HepG2 (cell line): ENCODE data around the gene EPO. TPM values are rescaled to one million over a fixed set of nuclear protein-coding genes. Genes with fewer than 3 reads are reported as not detected.

Experiments used
- AKAP8 ChIP-seq: sonication (generic); formaldehyde crosslinking; IDR thresholded peaks from 2 replicates; pipeline ENCODE4 v1.5.1; 2020; ENCODE audit warnings: mild to moderate bottlenecking, missing genetic modification reagents
- ARHGAP35 ChIP-seq: sonication (generic); formaldehyde crosslinking; IDR thresholded peaks from 2 replicates; pipeline ENCODE4 v1.9.0; 2022; ENCODE audit warnings: mild to moderate bottlenecking, inconsistent platforms, moderate library complexity, missing genetic modification reagents, borderline replicate concordance
- CBX5 ChIP-seq: sonication (generic); formaldehyde crosslinking; IDR thresholded peaks from 2 replicates; pipeline ENCODE4 v1.4.0; 2020; ENCODE audit warnings: missing genetic modification reagents, borderline replicate concordance
- GPN1 ChIP-seq: sonication (generic); formaldehyde crosslinking; IDR thresholded peaks from 2 replicates; pipeline ENCODE4 v1.5.1; 2020; ENCODE audit warnings: missing genetic modification reagents, borderline replicate concordance
- HNRNPH1 ChIP-seq: fragments of 200-400 bp; formaldehyde crosslinking; optimal IDR thresholded peaks from 2 replicates; pipeline ENCODE3; 2017; ENCODE audit warnings: mild to moderate bottlenecking, low read depth, low read length
- MXD4 ChIP-seq: IDR thresholded peaks from 2 replicates; pipeline ENCODE4 v1.6.1; 2016; ENCODE audit warnings: mild to moderate bottlenecking, missing biosample characterization, missing genetic modification reagents
- PAXIP1 ChIP-seq: sonication (generic); formaldehyde crosslinking; conservative IDR thresholded peaks from 2 replicates; pipeline ENCODE4 v1.4.0; 2020; ENCODE audit warnings: mild to moderate bottlenecking, missing genetic modification reagents, moderate library complexity
- PLRG1 ChIP-seq: fragments of 450-650 bp; conservative IDR thresholded peaks from 2 replicates; pipeline ENCODE4 v1.6.1; 2016
- RORA ChIP-seq: sonication (generic); formaldehyde crosslinking; IDR thresholded peaks from 2 replicates; pipeline ENCODE4 v1.5.0; 2020; ENCODE audit warnings: mild to moderate bottlenecking, missing genetic modification reagents, moderate library complexity
- YEATS4 ChIP-seq: sonication (generic); formaldehyde crosslinking; IDR thresholded peaks from 2 replicates; pipeline ENCODE4 v1.4.0; 2020; ENCODE audit warnings: missing genetic modification reagents, borderline replicate concordance
- ZKSCAN1 ChIP-seq: fragments of 150-350 bp; IDR thresholded peaks from 2 replicates; pipeline ENCODE4 v1.6.1; 2014; ENCODE audit warnings: low read length
- ZMYM2 ChIP-seq: sonication (generic); formaldehyde crosslinking; IDR thresholded peaks from 2 replicates; pipeline ENCODE4 v1.8.0; 2022; ENCODE audit warnings: mild to moderate bottlenecking, missing genetic modification reagents
- ZNF142 ChIP-seq: sonication (generic); formaldehyde crosslinking; IDR thresholded peaks from 2 replicates; pipeline ENCODE4 v1.4.0; 2020; ENCODE audit warnings: missing genetic modification reagents
- ZNF3 ChIP-seq: IDR thresholded peaks from 2 replicates; pipeline ENCODE4 v1.7.0; 2017; ENCODE audit warnings: inconsistent platforms
- ZNF501 ChIP-seq: sonication (generic); formaldehyde crosslinking; IDR thresholded peaks from 2 replicates; pipeline ENCODE4 v1.5.1; 2020; ENCODE audit warnings: mild to moderate bottlenecking, moderate library complexity, missing genetic modification reagents
- ZNF788 ChIP-seq: sonication (generic); formaldehyde crosslinking; IDR thresholded peaks from 2 replicates; pipeline ENCODE4 v1.5.0; 2020; ENCODE audit warnings: mild to moderate bottlenecking, missing genetic modification reagents, borderline replicate concordance
- polyA plus RNA-seq, 8 experiments: library from polyadenylated mRNA; depleted of rRNA in 3 of 8; stranded (reverse) in 7 of 8; unstranded in 1 of 8; fragments of >200 nt; fragmentation: Illumina TruSeq in 4 of 8; extraction: Trizol in 4 of 8; gene quantifications; 2 replicates each; pipeline versions ENCODE4 v1.2.1 to v1.2.3, GENCODE V29; 2011 to 2016; ENCODE audit warnings: low read depth in 4 of 8, missing spikeins in 1 of 8, mixed read lengths in 1 of 8; ENCODE audit not compliant: insufficient read depth in 1 of 8
- total RNA-seq, 5 experiments: library from RNA; depleted of rRNA; stranded (reverse); fragments of >200 nt; fragmentation: Illumina TruSeq; extraction: Trizol; gene quantifications; 2 replicates each; pipeline ENCODE4 v1.2.3, GENCODE V29; 2016; ENCODE audit warnings: low read depth in 1 of 5
- TF ChIP-seq, protein P1 (sequence below): sonication (generic); formaldehyde crosslinking; IDR thresholded peaks from 2 replicates; pipeline ENCODE4 v1.4.0; 2020; ENCODE audit warnings: missing genetic modification reagents, mild to moderate bottlenecking, borderline replicate concordance
- TF ChIP-seq, protein P2 (sequence below): sonication (generic); formaldehyde crosslinking; IDR thresholded peaks from 2 replicates; pipeline ENCODE4 v1.4.0; 2020; ENCODE audit warnings: missing genetic modification reagents

The EPO gene
- total and polyA plus RNA-seq, 2 of the 13 experiments (the other 11 are each of a cell fraction or from before 2014, with no cell fraction given): 10.3 to 25.7 TPM

GRCh38 chr7:100723732-100724275 lies 3.5 kb downstream of the EPO start (continued):
- TF ChIP-seq ZNF142 (CRISPR knock-in tag): no peak
- TF ChIP-seq YEATS4 (CRISPR knock-in tag): no peak
- no peak for TF ChIP-seq PLRG1
- no peak for TF ChIP-seq ZNF3 (CRISPR knock-in tag)
- peak; percentile 89 for TF ChIP-seq PAXIP1
- TF ChIP-seq ZNF501: peak; percentile 38; the same call in 1 of the 2 replicates
- TF ChIP-seq, protein P1, sequence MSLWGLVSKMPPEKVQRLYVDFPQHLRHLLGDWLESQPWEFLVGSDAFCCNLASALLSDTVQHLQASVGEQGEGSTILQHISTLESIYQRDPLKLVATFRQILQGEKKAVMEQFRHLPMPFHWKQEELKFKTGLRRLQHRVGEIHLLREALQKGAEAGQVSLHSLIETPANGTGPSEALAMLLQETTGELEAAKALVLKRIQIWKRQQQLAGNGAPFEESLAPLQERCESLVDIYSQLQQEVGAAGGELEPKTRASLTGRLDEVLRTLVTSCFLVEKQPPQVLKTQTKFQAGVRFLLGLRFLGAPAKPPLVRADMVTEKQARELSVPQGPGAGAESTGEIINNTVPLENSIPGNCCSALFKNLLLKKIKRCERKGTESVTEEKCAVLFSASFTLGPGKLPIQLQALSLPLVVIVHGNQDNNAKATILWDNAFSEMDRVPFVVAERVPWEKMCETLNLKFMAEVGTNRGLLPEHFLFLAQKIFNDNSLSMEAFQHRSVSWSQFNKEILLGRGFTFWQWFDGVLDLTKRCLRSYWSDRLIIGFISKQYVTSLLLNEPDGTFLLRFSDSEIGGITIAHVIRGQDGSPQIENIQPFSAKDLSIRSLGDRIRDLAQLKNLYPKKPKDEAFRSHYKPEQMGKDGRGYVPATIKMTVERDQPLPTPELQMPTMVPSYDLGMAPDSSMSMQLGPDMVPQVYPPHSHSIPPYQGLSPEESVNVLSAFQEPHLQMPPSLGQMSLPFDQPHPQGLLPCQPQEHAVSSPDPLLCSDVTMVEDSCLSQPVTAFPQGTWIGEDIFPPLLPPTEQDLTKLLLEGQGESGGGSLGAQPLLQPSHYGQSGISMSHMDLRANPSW: no peak
- TF ChIP-seq, protein P2, sequence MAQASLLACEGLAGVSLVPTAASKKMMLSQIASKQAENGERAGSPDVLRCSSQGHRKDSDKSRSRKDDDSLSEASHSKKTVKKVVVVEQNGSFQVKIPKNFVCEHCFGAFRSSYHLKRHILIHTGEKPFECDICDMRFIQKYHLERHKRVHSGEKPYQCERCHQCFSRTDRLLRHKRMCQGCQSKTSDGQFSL (CRISPR knock-in tag): no peak
- no peak for TF ChIP-seq HNRNPH1
- no peak for TF ChIP-seq ZKSCAN1
- 0 out of 2 replicates have a peak, but pooled peaks have one; percentile 21 for TF ChIP-seq ZMYM2 (CRISPR knock-in tag)
- TF ChIP-seq ARHGAP35 (CRISPR knock-in tag): no peak
- no peak for TF ChIP-seq GPN1 (CRISPR knock-in tag)
- TF ChIP-seq MXD4 (CRISPR knock-in tag): peak; percentile 59; the same call in 1 of the 2 replicates
- peak; percentile 73; the same call in 1 of the 2 replicates for TF ChIP-seq ZNF788
- TF ChIP-seq RORA (CRISPR knock-in tag): no peak
- TF ChIP-seq CBX5 (CRISPR knock-in tag): no peak
- peak; percentile 60; the same call in 1 of the 2 replicates for TF ChIP-seq AKAP8
